ENCODE measurements around the gene APOL3. TPM values are rescaled to one million over a fixed set of nuclear protein-coding genes. Genes with fewer than 3 reads are reported as not detected.
"Not testable (repeated sequence)": the region's sequence is repeated elsewhere in the genome, so short reads cannot be mapped to it uniquely, and the experiment has no call there.

The APOL3 gene
- total and polyA plus RNA-seq, 2 donors (not counting 3 experiments of a cell fraction or from before 2014, with no cell fraction given) = 17.9 to 36.9 TPM

DNA sequence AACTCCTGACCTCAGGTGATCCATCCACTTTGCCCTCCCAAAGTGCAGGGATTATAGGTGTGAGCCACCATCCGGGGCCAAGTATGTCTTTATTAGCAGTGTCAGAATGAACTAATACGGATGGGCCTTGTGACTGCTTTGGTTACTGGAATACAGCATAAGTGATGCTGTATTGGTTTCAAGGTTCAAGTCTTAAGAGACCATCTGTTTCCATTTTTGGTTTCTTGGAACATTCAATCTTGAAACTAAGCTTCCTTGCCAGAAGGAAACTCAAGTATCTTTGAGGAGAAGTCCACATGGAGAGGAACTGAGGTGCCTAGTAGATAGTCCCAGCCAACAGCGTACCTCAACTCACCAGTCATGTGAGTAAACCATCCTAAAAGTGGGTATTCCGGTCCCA is 58.8 kb downstream of the APOL3 start:
- Histone ChIP-seq H3K9me3 (replicated peaks; ENCODE audit: control insufficient read depth, insufficient read depth, low read length) (no peaks in the 10 kb centered on the region), H3K36me3 (ENCODE audit: control insufficient read depth in 2 of 2, extremely low read depth in 1 of 2, insufficient read depth in 2 of 2, low read length in 2 of 2) (no peaks in the 10 kb centered on the region), H4K20me1 (replicated peaks; ENCODE audit: control insufficient read depth, extremely low read depth, insufficient read depth, low read length) (no peaks in the 10 kb centered on the region), H3K4me3 (replicated peaks in 1 of 3; ENCODE audit: insufficient read depth in 1 of 3, low read depth in 1 of 3, low read length in 3 of 3) (no peak overlapping the region), H3K9ac (replicated peaks; ENCODE audit: extremely low read depth, insufficient read depth, low read length) (no peak overlapping the region), H2AFZ (ENCODE audit: low read depth, low read length) (no peak overlapping the region), H3K4me1 (ENCODE audit: control insufficient read depth, extremely low read depth, insufficient read depth, low read length) (no peaks in the 10 kb centered on the region), H3K27me3 (ENCODE audit: control insufficient read depth in 2 of 2, insufficient read depth in 2 of 2, low read length in 2 of 2) (peaks cover 3 to 16% of the 10 kb centered on the region in 2 experiments), H3K9me1 (replicated peaks; ENCODE audit: control insufficient read depth, extremely low read depth, insufficient read depth, low read length) (no peaks in the 10 kb centered on the region), H3K4me2 (ENCODE audit: insufficient read depth, low read length) (no peak overlapping the region), H3K27ac (ENCODE audit: insufficient read depth, low read depth, low read length) (no peak overlapping the region), H3K79me2 (ENCODE audit: control insufficient read depth, insufficient read depth, low read length) (no peaks in the 10 kb centered on the region)
- DNase-seq (ENCODE audit: low read depth, low spot score) = no peak
- dilution Hi-C loops (cut with MboI; ENCODE audit: extremely low pct_ligation_motif_present, low sequenced_read_pairs) (no loop called here), intact Hi-C loops (cut with micrococcal nuclease) (no loop called here)
- no peak for FAIRE-seq
- ChIA-PET CTCF (no interaction called here), POLR2A (no interaction called here)
- no TSS peak for BruUV-seq (replicated peaks)
- TF ChIP-seq MYC (IDR thresholded peaks at IDR 0.05; ENCODE audit: low read depth, low read length) = no peak
- TF ChIP-seq JUN (IDR thresholded peaks at IDR 0.05; ENCODE audit: borderline replicate concordance, insufficient read depth, insufficient read length, low read depth) = no peak
- TF ChIP-seq GATA2 (IDR thresholded peaks at IDR 0.05; ENCODE audit: insufficient read depth, insufficient read length, low read depth, low read length) = no peak
- TF ChIP-seq, protein P1, sequence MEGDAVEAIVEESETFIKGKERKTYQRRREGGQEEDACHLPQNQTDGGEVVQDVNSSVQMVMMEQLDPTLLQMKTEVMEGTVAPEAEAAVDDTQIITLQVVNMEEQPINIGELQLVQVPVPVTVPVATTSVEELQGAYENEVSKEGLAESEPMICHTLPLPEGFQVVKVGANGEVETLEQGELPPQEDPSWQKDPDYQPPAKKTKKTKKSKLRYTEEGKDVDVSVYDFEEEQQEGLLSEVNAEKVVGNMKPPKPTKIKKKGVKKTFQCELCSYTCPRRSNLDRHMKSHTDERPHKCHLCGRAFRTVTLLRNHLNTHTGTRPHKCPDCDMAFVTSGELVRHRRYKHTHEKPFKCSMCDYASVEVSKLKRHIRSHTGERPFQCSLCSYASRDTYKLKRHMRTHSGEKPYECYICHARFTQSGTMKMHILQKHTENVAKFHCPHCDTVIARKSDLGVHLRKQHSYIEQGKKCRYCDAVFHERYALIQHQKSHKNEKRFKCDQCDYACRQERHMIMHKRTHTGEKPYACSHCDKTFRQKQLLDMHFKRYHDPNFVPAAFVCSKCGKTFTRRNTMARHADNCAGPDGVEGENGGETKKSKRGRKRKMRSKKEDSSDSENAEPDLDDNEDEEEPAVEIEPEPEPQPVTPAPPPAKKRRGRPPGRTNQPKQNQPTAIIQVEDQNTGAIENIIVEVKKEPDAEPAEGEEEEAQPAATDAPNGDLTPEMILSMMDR (IDR thresholded peaks at IDR 0.05; ENCODE audit: extremely low read depth in 1 of 2, insufficient read depth in 1 of 2, low read depth in 1 of 2, low read length in 2 of 2) = no peak
- no peak for TF ChIP-seq FOS (IDR thresholded peaks at IDR 0.05; ENCODE audit: borderline replicate concordance, insufficient read depth, low read length)
- no peak for TF ChIP-seq EZH2 (IDR thresholded peaks at IDR 0.05; ENCODE audit: borderline replicate concordance, low read depth, low read length, severe bottlenecking)
- no peak for TF ChIP-seq POLR2AphosphoS5 (IDR thresholded peaks at IDR 0.05; ENCODE audit: insufficient read depth, low read depth, low read length)
- no peak for TF ChIP-seq MAX (IDR thresholded peaks at IDR 0.05; ENCODE audit: insufficient read depth, insufficient read length)
- no peak for TF ChIP-seq POLR2A (IDR thresholded peaks at IDR 0.05; ENCODE audit: low read depth, low read length)

DNA sequence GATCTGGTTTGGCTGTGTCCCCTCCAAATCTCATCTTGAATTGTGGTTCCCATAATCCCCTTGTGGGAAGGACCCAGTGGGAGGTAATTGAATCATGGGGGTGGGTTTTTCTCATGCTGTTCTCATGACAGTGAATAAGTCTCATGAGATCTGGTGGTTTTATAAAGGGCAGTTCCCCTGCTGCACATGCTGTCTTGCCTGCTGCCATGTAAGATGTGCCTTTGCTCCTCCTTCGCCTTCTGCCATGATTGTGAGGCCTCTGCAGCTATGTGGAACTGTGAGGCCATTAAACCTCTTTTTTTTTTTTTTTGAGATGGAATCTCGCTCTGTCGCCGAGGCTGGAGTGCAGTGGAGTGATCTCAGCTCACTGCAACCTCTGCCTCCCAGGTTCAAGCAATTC is 59.6 kb downstream of the APOL3 start:
- H3K9me1 ChIP-seq (replicated peaks; ENCODE audit: control insufficient read depth, extremely low read depth, insufficient read depth, low read length); H3K27ac ChIP-seq (ENCODE audit: insufficient read depth, low read depth, low read length); dilution Hi-C loops (cut with MboI; ENCODE audit: extremely low pct_ligation_motif_present, low sequenced_read_pairs); intact Hi-C loops (cut with micrococcal nuclease); DNase-seq (ENCODE audit: low read depth, low spot score); H3K4me1 ChIP-seq (ENCODE audit: control insufficient read depth, extremely low read depth, insufficient read depth, low read length); H3K36me3 ChIP-seq (ENCODE audit: control insufficient read depth in 2 of 2, extremely low read depth in 1 of 2, insufficient read depth in 2 of 2, low read length in 2 of 2); H3K4me3 ChIP-seq (replicated peaks in 1 of 3; ENCODE audit: insufficient read depth in 1 of 3, low read depth in 1 of 3, low read length in 3 of 3); H2AFZ ChIP-seq (ENCODE audit: low read depth, low read length); H4K20me1 ChIP-seq (replicated peaks; ENCODE audit: control insufficient read depth, extremely low read depth, insufficient read depth, low read length); POLR2A ChIA-PET; H3K4me2 ChIP-seq (ENCODE audit: insufficient read depth, low read length); CTCF ChIA-PET; H3K79me2 ChIP-seq (ENCODE audit: control insufficient read depth, insufficient read depth, low read length); H3K9ac ChIP-seq (replicated peaks; ENCODE audit: extremely low read depth, insufficient read depth, low read length); H3K9me3 ChIP-seq (replicated peaks; ENCODE audit: control insufficient read depth, insufficient read depth, low read length); FAIRE-seq; BruUV-seq (replicated peaks): not testable (repeated sequence)
- peaks cover 3 to 14% of the 10 kb centered on the region in 2 experiments for H3K27me3 ChIP-seq (ENCODE audit: control insufficient read depth in 2 of 2, insufficient read depth in 2 of 2, low read length in 2 of 2)

All from endothelial cell of umbilical vein (primary cell).